ENCODE measurements around the gene GLOD4. TPM values are rescaled to one million over a fixed set of nuclear protein-coding genes. Genes with fewer than 3 reads are reported as not detected.

GLOD4 gene
- total and polyA plus RNA-seq, 4 donors: 44.1 to 119 (median 90.6) TPM

- Histone ChIP-seq H3K4me1 (ENCODE audit: control insufficient read depth, insufficient read depth, low read length) (peaks cover 28% of the 10 kb centered on the region), H3K4me3 (ENCODE audit: low read depth, low read length) (no peak overlapping the region), H3K36me3 (ENCODE audit: control insufficient read depth, insufficient read depth, low read length) (peaks cover 56% of the 10 kb centered on the region), H3K27me3 (ENCODE audit: control insufficient read depth, insufficient read depth, low read length) (no peaks in the 10 kb centered on the region), H3K27ac (ENCODE audit: low read depth, low read length) (peak overlapping the region; percentile 33), H3K9me3 (ENCODE audit: control insufficient read depth, insufficient read depth, low read length) (no peaks in the 10 kb centered on the region)
- WGBS (ENCODE audit: insufficient coverage): 34% methylated on average over 34 of the region's 41 CpGs
- peak in 2 of 6 donors; percentile 63 to 70 for DNase-seq (ENCODE audit: low read depth in 4 of 6, low spot score in 6 of 6)
Observed at GRCh38 chr17:804541-805435, 22.7 kb upstream of the GLOD4 start.

GRCh38 chr17:802901-803881 is 21.1 kb upstream of the GLOD4 start:
- no peaks in the 10 kb centered on the region for H3K27me3 ChIP-seq (ENCODE audit: control insufficient read depth, insufficient read depth, low read length)
- DNase-seq (ENCODE audit: low read depth in 4 of 6, low spot score in 6 of 6): peak in 1 of 6 donors; percentile 34
- H3K9me3 ChIP-seq (ENCODE audit: control insufficient read depth, insufficient read depth, low read length): no peaks in the 10 kb centered on the region
- no peak overlapping the region for H3K27ac ChIP-seq (ENCODE audit: low read depth, low read length)
- no peak overlapping the region for H3K4me3 ChIP-seq (ENCODE audit: low read depth, low read length)
- H3K36me3 ChIP-seq (ENCODE audit: control insufficient read depth, insufficient read depth, low read length): peaks cover 62% of the 10 kb centered on the region
- H3K4me1 ChIP-seq (ENCODE audit: control insufficient read depth, insufficient read depth, low read length): peaks cover 31% of the 10 kb centered on the region
- WGBS (ENCODE audit: insufficient coverage): 69% methylated on average over 35 of the region's 37 CpGs

GRCh38 chr17:802481-802880 is 20.4 kb upstream of the GLOD4 start:
- 85% methylated on average over 13 of the region's 14 CpGs for WGBS (ENCODE audit: insufficient coverage)
- Histone ChIP-seq H3K27ac (ENCODE audit: low read depth, low read length) (no peak overlapping the region), H3K4me1 (ENCODE audit: control insufficient read depth, insufficient read depth, low read length) (peaks cover 31% of the 10 kb centered on the region), H3K36me3 (ENCODE audit: control insufficient read depth, insufficient read depth, low read length) (peaks cover 57% of the 10 kb centered on the region), H3K27me3 (ENCODE audit: control insufficient read depth, insufficient read depth, low read length) (no peaks in the 10 kb centered on the region), H3K4me3 (ENCODE audit: low read depth, low read length) (no peak overlapping the region), H3K9me3 (ENCODE audit: control insufficient read depth, insufficient read depth, low read length) (no peaks in the 10 kb centered on the region)
- no peak for DNase-seq (ENCODE audit: low read depth in 4 of 6, low spot score in 6 of 6)

GRCh38 chr17:801660-802059 is 19.6 kb upstream of the GLOD4 start:
- Histone ChIP-seq H3K36me3 (ENCODE audit: control insufficient read depth, insufficient read depth, low read length) (peaks cover 56% of the 10 kb centered on the region), H3K4me1 (ENCODE audit: control insufficient read depth, insufficient read depth, low read length) (peaks cover 31% of the 10 kb centered on the region), H3K9me3 (ENCODE audit: control insufficient read depth, insufficient read depth, low read length) (no peaks in the 10 kb centered on the region), H3K4me3 (ENCODE audit: low read depth, low read length) (no peak overlapping the region), H3K27ac (ENCODE audit: low read depth, low read length) (no peak overlapping the region), H3K27me3 (ENCODE audit: control insufficient read depth, insufficient read depth, low read length) (no peaks in the 10 kb centered on the region)
- WGBS (ENCODE audit: insufficient coverage): 89% methylated on average over 6 of the region's 6 CpGs
- DNase-seq (ENCODE audit: low read depth in 4 of 6, low spot score in 6 of 6): peak in 1 of 6 donors; percentile 29

GRCh38 chr17:800446-801242 is 18.6 kb upstream of the GLOD4 start:
- peaks cover 66% of the 10 kb centered on the region for H3K36me3 ChIP-seq (ENCODE audit: control insufficient read depth, insufficient read depth, low read length)
- 91% methylated on average over 38 of the region's 39 CpGs for WGBS (ENCODE audit: insufficient coverage)
- peaks cover 33% of the 10 kb centered on the region for H3K4me1 ChIP-seq (ENCODE audit: control insufficient read depth, insufficient read depth, low read length)
- no peak for DNase-seq (ENCODE audit: low read depth in 4 of 6, low spot score in 6 of 6)
- no peaks in the 10 kb centered on the region for H3K27me3 ChIP-seq (ENCODE audit: control insufficient read depth, insufficient read depth, low read length)
- no peak overlapping the region for H3K27ac ChIP-seq (ENCODE audit: low read depth, low read length)
- H3K4me3 ChIP-seq (ENCODE audit: low read depth, low read length): no peak overlapping the region
- H3K9me3 ChIP-seq (ENCODE audit: control insufficient read depth, insufficient read depth, low read length): no peaks in the 10 kb centered on the region

GRCh38 chr17:799261-799660 is 17.2 kb upstream of the GLOD4 start:
- Histone ChIP-seq H3K27me3 (ENCODE audit: control insufficient read depth, insufficient read depth, low read length) (no peaks in the 10 kb centered on the region), H3K9me3 (ENCODE audit: control insufficient read depth, insufficient read depth, low read length) (no peaks in the 10 kb centered on the region), H3K4me3 (ENCODE audit: low read depth, low read length) (no peak overlapping the region), H3K27ac (ENCODE audit: low read depth, low read length) (no peak overlapping the region), H3K36me3 (ENCODE audit: control insufficient read depth, insufficient read depth, low read length) (peaks cover 62% of the 10 kb centered on the region), H3K4me1 (ENCODE audit: control insufficient read depth, insufficient read depth, low read length) (peaks cover 35% of the 10 kb centered on the region)
- WGBS (ENCODE audit: insufficient coverage): 88% methylated on average over 8 of the region's 11 CpGs
- no peak for DNase-seq (ENCODE audit: low read depth in 4 of 6, low spot score in 6 of 6)

GRCh38 chr17:798246-798645 is 16.2 kb upstream of the GLOD4 start:
- Histone ChIP-seq H3K27ac (ENCODE audit: low read depth, low read length) (no peak overlapping the region), H3K27me3 (ENCODE audit: control insufficient read depth, insufficient read depth, low read length) (no peaks in the 10 kb centered on the region), H3K4me3 (ENCODE audit: low read depth, low read length) (no peak overlapping the region), H3K9me3 (ENCODE audit: control insufficient read depth, insufficient read depth, low read length) (no peaks in the 10 kb centered on the region), H3K4me1 (ENCODE audit: control insufficient read depth, insufficient read depth, low read length) (peaks cover 34% of the 10 kb centered on the region), H3K36me3 (ENCODE audit: control insufficient read depth, insufficient read depth, low read length) (peaks cover 64% of the 10 kb centered on the region)
- peak in 1 of 6 donors; percentile 46 for DNase-seq (ENCODE audit: low read depth in 4 of 6, low spot score in 6 of 6)
- 81% methylated on average over 10 of the region's 11 CpGs for WGBS (ENCODE audit: insufficient coverage)

GRCh38 chr17:797236-797840 is 15.3 kb upstream of the GLOD4 start:
- WGBS (ENCODE audit: insufficient coverage): 84% methylated on average over 20 of the region's 22 CpGs
- no peak overlapping the region for H3K4me3 ChIP-seq (ENCODE audit: low read depth, low read length)
- peak in 1 of 6 donors; percentile 77 for DNase-seq (ENCODE audit: low read depth in 4 of 6, low spot score in 6 of 6)
- H3K4me1 ChIP-seq (ENCODE audit: control insufficient read depth, insufficient read depth, low read length): peaks cover 30% of the 10 kb centered on the region
- no peak overlapping the region for H3K27ac ChIP-seq (ENCODE audit: low read depth, low read length)
- H3K27me3 ChIP-seq (ENCODE audit: control insufficient read depth, insufficient read depth, low read length): no peaks in the 10 kb centered on the region
- peaks cover 62% of the 10 kb centered on the region for H3K36me3 ChIP-seq (ENCODE audit: control insufficient read depth, insufficient read depth, low read length)
- H3K9me3 ChIP-seq (ENCODE audit: control insufficient read depth, insufficient read depth, low read length): no peaks in the 10 kb centered on the region

All from spinal cord (tissue), 10 donors.